ENCODE data around the gene KLK8.
"Not testable (repeated sequence)": the region's sequence is repeated elsewhere in the genome, so short reads cannot be mapped to it uniquely, and the experiment has no call there.

The KLK8 gene

DNA sequence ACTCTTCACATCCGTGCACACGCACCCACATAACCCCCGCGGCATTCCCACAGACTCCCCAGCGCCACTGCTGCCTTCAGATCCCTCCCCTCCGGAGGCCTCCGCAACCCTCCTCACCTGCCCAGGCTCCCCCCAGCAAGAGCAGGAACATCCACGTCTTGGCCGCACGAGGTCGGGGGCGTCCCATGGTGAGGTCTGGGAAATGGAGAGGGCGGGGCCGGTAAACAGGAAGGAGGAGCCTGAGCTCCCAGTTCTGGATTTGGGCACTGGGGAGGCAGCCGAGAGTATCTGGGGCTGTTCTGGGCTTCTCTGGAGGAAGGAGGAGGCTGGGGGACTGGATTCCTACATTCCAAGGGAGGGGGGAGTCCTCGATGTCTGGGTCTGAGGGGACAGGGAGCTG lies 423 bp downstream of the KLK8 start:
- Histone ChIP-seq H3K9me3 (no peaks in the 10 kb centered on the region), H3K36me3 (no peaks in the 10 kb centered on the region), H3K27me3 (no peaks in the 10 kb centered on the region; the same call in none of the 2 replicates), H3K4me1 (no peaks in the 10 kb centered on the region), H3K4me3 (ENCODE audit: low read depth, low read length) (no peak overlapping the region)
- TF ChIP-seq, protein P1, sequence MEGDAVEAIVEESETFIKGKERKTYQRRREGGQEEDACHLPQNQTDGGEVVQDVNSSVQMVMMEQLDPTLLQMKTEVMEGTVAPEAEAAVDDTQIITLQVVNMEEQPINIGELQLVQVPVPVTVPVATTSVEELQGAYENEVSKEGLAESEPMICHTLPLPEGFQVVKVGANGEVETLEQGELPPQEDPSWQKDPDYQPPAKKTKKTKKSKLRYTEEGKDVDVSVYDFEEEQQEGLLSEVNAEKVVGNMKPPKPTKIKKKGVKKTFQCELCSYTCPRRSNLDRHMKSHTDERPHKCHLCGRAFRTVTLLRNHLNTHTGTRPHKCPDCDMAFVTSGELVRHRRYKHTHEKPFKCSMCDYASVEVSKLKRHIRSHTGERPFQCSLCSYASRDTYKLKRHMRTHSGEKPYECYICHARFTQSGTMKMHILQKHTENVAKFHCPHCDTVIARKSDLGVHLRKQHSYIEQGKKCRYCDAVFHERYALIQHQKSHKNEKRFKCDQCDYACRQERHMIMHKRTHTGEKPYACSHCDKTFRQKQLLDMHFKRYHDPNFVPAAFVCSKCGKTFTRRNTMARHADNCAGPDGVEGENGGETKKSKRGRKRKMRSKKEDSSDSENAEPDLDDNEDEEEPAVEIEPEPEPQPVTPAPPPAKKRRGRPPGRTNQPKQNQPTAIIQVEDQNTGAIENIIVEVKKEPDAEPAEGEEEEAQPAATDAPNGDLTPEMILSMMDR (IDR thresholded peaks at IDR 0.05; ENCODE audit: low read depth, low read length): no peak
- no peak for DNase-seq

DNA sequence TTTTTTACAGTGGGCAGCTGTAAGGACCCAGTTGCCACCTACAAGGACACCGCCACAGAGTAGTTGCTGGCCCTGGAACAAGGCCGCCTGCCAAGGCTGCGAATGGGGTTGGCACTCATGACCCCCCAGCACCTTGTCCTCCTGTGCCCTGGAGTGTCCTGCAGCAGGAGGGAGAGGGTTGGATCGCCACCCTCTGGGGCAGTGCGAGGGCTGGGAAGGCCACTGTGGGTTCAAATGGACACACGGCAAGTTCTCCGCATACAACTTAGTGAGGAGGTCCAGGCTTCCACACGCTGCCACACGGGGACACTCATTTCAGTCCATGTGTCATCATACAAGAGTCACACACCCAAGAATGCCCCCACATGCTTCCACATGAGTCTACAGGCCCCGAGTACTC lies 978 bp downstream of the KLK8 start:
- TF ChIP-seq, protein P1 (IDR thresholded peaks at IDR 0.05; ENCODE audit: low read depth, low read length): no peak
- Histone ChIP-seq H3K9me3 (no peaks in the 10 kb centered on the region), H3K36me3 (no peaks in the 10 kb centered on the region), H3K4me1 (no peaks in the 10 kb centered on the region), H3K27me3 (no peaks in the 10 kb centered on the region; the same call in 1 of the 2 replicates), H3K4me3 (ENCODE audit: low read depth, low read length) (no peak overlapping the region)
- no peak for DNase-seq

DNA sequence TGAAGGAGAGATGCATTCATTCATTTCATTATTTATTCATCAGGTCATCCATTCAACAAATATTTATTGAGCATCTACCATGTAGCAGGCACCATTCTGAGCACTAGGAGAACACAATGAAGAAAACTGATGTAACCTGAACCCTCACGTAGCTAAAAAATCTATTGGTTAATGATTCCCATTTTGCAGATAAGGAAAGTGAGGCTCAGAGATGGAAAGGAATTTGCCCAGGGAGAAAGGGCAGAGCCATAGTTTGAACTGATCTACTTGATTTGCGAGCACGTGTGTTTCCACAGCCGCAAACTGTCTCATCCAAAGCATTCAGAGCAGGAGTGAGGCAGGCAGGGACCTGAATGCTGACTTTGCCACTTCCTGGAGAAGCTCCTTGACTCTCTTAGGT lies 2.7 kb downstream of the KLK8 start:
- TF ChIP-seq, protein P1 (IDR thresholded peaks at IDR 0.05; ENCODE audit: low read depth, low read length): no peak
- no peak overlapping the region for H3K4me3 ChIP-seq (ENCODE audit: low read depth, low read length)

DNA sequence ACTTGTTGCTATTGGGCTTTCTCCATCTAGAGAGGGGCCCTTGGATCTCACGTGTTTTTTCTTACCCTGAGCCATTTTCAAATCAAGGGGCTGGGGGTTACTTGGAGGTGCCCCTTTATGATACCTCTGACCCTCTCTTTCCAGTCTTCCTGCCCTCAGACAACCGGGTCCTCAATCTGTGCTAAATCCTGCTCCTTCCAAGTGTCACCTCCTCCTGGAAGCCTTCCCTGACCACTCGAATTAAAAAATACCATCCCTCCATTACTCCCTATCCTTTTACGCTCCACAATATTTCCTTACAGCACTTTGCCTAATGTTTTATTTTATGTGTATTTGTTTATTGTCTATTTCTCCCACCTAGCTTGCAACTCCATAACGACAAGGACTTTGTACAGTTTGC lies 3.3 kb downstream of the KLK8 start:
- no peak for DNase-seq
- H3K4me3 ChIP-seq (ENCODE audit: low read depth, low read length): no peak overlapping the region
- no peaks in the 10 kb centered on the region for H3K9me3 ChIP-seq
- TF ChIP-seq, protein P1 (IDR thresholded peaks at IDR 0.05; ENCODE audit: low read depth, low read length): no peak
- no peaks in the 10 kb centered on the region for H3K4me1 ChIP-seq
- H3K36me3 ChIP-seq: no peaks in the 10 kb centered on the region
- no peaks in the 10 kb centered on the region; the same call in 1 of the 2 replicates for H3K27me3 ChIP-seq

More for the DNA sequence above, 2.7 kb downstream of the KLK8 start:
- DNase-seq: no peak
- H3K4me1 ChIP-seq: no peaks in the 10 kb centered on the region
- H3K36me3 ChIP-seq: no peaks in the 10 kb centered on the region
- no peaks in the 10 kb centered on the region for H3K9me3 ChIP-seq
- no peaks in the 10 kb centered on the region; the same call in 1 of the 2 replicates for H3K27me3 ChIP-seq

DNA sequence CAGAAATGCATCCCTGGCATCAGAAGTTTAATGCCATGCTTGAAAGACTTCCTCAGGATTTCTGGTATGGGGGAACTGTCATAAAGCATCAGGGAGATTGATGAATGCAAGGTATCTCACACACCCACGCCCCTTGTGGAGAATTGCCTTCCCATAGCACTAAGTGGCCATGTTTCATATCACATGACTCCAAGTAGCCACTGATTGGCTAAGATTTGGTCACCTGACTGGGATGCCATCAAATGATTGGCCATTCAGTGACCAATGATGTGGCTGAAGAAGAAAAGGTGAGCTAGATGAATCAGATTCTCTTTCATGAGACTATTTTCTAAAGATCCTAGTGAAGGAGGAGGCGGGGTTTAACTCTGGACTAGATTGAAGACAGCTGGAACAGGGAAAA lies 7.3 kb downstream of the KLK8 start:
- no peaks in the 10 kb centered on the region for H3K9me3 ChIP-seq
- no peaks in the 10 kb centered on the region for H3K27me3 ChIP-seq
- H3K4me1 ChIP-seq: no peaks in the 10 kb centered on the region
- no peaks in the 10 kb centered on the region for H3K36me3 ChIP-seq
- TF ChIP-seq, protein P1 (IDR thresholded peaks at IDR 0.05; ENCODE audit: low read depth, low read length): no peak
- no peak overlapping the region for H3K4me3 ChIP-seq (ENCODE audit: low read depth, low read length)
- DNase-seq: peak; percentile 48

DNA sequence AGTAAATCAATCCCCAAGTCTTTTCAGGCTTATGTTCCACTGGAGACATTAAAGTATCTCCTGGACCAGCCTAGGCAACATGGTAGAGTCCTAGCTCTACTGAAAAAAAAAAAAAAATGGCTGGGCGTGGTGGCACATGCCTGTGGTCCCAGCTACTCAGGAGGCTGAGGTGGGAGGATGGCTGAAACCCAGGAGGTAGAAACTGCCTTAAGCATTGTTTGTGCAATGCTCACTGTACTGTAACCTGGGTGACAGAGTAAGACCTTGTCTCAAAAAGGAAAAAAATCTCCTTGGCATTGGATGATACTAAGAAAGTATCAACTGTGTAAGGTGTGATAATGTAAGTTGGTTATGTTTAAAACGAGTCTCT lies 8.8 kb downstream of the KLK8 start:
- Histone ChIP-seq H3K4me3 (ENCODE audit: low read depth, low read length) (no peak overlapping the region), H3K9me3 (no peaks in the 10 kb centered on the region), H3K4me1 (no peaks in the 10 kb centered on the region), H3K27me3 (no peaks in the 10 kb centered on the region; the same call in 1 of the 2 replicates), H3K36me3 (no peaks in the 10 kb centered on the region)
- TF ChIP-seq, protein P1 (IDR thresholded peaks at IDR 0.05; ENCODE audit: low read depth, low read length): no peak
- no peak for DNase-seq

DNA sequence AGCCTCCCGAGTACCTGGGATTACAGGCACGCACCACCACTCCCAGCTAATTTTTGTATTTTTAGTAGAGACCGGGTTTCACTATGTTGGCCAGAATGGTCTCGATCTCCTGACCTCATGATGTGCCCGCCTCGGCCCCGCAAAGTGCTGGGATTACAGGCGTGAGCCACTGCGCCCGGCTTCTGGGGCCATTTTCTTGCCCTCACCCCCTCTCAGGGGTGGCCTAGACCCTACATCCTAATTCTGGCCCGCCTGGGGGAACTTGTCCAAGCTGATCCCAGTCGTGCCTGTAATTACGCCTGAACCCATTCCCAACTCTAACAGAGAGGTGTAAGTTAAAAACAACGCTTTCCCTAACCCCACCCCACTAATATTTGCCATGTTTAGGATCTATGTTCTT lies 17.0 kb downstream of the KLK8 start:
- not testable (repeated sequence) for H3K36me3 ChIP-seq; H3K4me1 ChIP-seq; H3K4me3 ChIP-seq (ENCODE audit: low read depth, low read length); DNase-seq; H3K9me3 ChIP-seq
- peaks cover 17% of the 10 kb centered on the region for H3K27me3 ChIP-seq

Measured in BE2C (cell line).